Activated T-cell treated with anti-CD3 and anti-CD28 coated beads, Interleukin-2, amount 50 U/mL, for 1 hour (primary cell): ENCODE results near the gene CNPY1.

Source experiments
- DNase-seq: peaks from one replicate; pipeline ENCODE4 v3.0.0-alpha.2; 2020

The CNPY1 gene

DNA sequence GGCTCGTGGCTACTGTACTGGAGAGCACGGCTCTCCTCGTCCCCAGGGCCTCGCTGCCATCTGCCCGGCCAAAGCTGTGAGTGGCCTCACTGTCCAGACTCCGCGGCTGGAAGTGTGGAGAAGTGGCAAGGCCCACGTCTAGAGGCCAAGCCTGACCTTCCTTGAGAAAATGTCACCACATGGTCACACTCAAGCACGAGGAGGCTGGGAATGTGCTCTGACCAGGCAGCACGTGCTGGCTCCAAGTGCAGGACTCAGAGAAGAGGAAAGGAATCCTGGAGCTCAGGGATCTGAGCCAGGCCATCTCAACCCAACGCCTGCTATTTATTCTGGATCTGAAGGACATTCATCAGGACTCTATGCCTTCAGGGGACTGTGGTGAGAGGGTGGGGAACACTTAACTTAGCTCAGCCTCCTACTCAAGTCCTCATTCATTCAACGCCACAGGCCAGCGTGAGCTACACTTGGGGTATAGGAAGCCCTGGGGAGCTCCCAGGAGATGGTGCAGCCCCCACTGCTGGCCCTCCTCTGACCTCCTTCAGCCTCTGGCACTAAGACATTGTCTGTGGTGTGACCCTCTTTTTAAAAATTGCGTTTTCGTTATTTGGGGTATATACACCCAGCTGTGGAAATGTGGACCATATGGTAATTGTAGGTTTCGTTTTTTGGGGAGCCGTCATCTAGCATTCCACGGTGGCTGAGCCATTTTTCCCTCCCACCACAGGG is 59.4 kb downstream of the CNPY1 start:
- no peak for DNase-seq

DNA sequence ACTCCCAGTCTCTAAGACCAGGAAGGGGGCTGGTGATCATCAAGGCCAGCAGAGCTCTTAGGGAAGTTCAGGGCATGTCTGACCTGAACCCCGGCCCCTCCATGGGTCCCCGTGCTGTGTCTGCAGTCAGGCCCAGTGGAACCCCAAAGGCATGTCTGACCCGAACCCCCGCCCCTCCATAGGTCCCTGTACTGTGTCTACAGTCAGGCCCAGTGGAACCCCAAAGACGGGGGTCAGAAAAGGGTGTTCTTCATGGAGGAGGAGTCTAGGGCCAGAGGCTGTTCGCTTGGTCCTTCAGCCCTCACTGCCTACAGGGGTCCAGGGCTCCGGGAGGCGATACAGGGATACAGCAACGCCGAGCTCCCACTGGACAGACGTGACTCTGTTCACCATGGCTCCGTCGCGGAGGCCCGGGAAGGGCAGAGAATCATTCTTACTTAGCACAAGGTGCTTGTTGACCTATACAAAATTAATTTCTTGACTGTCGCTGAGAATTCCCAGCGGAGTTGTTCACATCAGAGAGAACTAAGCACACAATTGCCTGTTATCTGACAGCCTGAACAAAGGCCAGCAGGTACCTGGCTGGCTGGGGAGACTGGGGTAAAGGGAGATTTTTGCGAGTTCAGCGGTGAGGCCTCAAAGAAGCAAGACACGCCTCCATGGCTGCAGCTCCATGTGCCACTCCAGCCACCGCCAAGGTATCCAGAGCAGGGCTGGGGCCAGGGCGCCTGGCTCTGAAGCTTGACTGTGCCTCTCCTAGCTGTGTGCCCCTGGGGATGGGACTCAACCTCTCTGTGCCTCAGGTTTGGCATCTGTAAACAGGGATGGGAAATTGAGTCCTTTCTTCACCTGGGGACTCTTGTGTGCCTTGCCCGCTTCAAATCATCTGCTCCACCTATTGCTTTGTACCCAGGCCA is 61.6 kb downstream of the CNPY1 start:
- no peak for DNase-seq

DNA sequence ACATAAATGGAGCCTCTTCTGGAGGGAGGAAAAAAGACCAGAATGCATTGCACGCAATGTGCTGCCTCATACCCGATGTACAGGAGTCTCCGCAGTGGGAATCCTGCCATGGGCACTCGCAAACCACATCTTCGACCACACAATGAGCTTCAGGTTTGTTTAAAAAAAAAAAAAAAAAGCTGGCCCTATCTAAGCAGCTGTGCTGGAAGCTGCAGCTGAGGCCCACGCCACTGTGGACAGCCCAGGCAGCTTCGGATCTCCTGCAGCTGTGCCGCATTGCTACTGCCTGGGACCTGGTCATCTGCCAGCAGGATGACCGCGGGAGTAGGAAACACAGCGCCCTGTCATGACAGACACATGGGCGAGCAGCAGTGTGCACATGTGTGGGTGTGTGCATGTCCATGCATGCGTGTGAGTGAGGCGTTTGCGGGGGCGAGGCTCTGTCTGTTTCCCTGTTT is 62.5 kb downstream of the CNPY1 start:
- DNase-seq: no peak

DNA sequence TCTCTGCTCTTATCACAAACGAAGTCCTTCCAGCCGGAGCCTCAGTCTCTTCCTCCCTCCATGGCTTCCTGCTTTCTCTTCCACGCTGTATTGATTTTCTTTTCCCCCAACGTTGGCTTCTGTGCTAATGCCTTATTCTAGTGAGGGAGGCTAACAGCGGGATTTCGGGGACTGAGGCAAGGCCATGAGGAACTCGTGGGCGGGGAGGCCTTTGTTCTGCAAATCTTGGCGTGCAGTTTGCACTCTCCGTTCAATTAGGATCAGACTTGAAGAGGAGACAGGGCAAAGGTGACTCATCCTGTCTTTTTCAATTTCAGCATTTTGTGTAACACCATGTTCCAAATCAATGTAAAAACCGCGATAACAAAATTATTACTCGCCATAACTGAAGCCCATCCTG is 63.1 kb downstream of the CNPY1 start:
- no peak for DNase-seq

DNA sequence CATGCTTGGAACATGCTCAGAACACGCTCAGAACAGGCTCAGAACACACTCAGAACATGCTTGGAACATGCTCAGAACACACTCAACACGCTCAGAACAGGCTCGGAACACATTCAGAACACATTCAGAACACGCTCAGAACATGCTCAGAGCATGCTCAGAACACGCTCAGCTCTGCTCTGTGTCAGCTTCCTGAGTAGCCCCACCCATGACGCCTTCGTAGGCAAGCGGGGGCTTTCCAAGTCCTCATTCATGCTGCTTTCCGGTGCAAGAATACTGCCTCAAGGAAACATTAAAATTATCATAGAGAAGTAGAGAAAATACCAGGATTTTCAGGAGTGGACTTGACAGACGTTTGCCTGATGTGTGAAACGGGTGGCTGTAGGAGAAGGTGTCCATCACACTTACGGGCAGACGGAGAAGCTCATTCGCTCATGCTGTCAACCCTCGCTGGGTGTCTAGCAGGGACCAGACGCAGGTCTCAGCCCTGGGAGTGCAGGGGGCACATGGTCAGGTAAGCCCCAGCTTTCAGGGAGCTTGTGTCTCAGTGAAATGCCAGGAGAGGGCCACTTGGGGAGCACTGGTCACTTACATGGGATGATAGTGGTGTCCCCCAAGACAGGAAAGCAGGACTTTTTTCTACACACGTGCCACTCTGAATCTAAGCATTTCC is 63.7 kb downstream of the CNPY1 start:
- DNase-seq: no peak

DNA sequence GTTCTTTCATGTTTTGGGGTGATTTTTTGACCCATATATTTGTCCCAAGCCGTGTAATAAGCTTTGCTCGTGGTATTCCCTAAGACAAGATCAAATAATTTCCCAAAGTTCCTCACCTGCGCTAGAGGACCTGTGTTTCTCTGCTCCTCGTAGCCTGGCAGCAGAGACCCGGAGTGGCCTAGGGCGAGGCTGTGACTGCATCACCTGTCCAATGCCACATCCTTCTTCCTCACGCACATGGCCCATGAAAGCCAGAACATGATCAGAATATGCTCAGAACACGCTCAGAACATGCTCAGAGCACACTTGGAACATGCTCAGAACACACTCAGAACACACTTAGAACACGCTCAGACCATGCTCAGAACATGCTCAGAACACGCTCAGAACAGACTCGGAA is 64.6 kb downstream of the CNPY1 start:
- no peak for DNase-seq

DNA sequence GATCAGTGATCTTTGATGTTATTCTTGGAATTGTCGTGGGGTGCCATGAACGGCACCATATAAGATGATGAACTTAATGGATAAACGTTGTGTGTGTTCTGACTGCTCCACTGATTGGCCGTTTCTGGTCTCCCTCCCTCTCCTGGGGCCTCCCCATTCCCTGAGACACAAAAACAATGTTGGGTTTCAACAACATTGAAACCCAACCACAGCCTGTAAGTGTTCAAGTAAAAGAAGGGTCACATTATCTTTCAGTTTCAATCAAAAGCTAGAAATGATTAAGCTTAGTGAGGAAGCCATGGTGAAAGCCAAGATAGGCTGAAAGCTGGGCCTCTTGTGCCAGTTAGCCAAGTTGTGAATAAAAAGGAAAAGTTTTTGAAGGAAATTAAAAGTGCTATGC is 68.9 kb downstream of the CNPY1 start:
- no peak for DNase-seq

- no peak for DNase-seq
Measured at GRCh38 chr7:155471718-155472117, 74.6 kb downstream of the CNPY1 start.

DNA sequence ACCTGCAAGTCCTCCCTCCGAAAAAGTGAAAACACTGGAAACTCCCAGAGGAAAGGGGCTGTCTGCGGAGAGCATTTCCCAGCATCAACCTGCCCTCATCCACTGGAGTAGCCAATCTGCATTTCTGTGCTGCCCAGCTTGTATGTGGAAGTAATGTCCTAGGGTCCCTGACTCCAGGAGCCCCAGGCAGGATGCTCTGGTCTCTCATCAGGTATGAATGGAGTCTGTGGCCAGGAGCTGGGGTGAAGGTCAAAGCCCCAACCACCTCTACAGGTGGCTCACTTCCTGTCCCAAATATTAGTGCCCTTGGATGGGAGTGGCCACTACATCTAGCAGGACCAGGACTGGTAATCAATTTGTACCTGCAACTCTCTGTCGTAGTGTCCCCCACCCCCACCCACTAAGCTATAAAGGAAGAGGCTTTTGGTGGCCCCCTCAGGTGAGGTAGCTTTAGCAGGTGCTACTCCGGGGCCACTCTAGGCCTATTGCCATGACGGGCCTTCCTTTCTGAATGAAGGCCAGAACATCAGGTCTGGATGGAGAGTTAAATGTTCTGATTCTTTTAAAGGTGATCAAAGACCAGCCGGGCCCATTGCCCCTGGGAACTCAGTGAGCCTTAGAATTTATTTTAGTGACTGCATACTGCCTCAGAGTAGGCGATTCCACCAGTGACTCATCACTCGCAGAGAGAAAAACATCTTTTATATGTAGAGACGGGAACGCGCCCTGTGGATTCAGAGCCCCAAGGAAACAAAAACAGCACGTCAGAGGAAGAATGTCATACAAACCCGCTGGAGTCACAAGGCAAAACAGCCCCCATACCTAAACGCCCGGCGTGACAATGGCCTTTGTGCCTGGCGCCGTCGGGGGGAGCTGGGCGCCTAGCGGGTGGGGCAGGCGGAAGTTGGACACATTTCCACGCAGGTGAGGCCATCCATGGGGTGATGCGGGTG is 75.4 kb downstream of the CNPY1 start:
- DNase-seq: no peak

GRCh38 chr7:155470186-155470487 is 76.2 kb downstream of the CNPY1 start:
- DNase-seq: no peak

DNA sequence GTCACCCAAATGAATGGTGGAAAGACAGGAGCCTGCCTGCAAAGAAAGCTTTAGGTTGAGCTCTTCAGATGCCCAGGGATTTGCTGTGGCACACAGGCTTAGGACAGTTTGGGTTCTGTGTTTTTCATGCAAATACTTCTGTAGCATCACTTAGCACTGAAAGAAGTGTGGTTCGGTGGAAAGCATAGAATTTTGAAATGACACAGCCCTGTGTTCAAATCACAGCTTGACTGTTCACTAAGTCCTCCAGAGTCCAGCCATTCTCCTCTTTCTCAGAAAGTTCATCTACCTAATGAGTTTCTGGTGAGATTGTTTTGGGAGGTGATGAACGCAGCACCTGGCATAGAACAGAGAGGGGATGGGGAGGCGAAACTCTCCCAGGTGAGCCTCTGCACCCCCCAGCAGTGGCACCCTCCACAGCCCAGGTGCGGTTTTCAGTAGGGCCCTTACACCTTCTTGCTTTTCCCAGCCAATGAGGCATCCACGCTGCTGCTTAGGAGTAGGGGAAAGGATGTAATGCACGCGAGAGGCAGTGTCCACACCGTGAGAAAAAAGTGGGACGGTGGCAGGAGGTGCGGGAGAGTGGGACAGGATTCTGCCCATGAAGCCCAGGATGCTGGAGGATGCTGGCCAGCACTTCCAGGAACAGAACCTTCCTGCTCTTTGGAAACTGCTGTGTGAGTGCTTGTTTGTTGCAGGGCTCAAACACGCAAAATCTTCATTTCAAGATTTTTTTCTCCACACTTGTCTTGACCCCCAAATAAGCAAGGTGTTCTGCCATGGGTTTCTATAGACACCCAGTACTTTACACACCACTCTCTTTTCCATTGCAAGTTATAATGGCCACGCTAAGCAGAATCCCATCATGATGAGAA is 76.8 kb downstream of the CNPY1 start:
- DNase-seq: no peak

- DNase-seq: no peak
Measured at GRCh38 chr7:155468785-155469148, 77.6 kb downstream of the CNPY1 start.

GRCh38 chr7:155467846-155468784 is 78.2 kb downstream of the CNPY1 start:
- DNase-seq: no peak

DNA sequence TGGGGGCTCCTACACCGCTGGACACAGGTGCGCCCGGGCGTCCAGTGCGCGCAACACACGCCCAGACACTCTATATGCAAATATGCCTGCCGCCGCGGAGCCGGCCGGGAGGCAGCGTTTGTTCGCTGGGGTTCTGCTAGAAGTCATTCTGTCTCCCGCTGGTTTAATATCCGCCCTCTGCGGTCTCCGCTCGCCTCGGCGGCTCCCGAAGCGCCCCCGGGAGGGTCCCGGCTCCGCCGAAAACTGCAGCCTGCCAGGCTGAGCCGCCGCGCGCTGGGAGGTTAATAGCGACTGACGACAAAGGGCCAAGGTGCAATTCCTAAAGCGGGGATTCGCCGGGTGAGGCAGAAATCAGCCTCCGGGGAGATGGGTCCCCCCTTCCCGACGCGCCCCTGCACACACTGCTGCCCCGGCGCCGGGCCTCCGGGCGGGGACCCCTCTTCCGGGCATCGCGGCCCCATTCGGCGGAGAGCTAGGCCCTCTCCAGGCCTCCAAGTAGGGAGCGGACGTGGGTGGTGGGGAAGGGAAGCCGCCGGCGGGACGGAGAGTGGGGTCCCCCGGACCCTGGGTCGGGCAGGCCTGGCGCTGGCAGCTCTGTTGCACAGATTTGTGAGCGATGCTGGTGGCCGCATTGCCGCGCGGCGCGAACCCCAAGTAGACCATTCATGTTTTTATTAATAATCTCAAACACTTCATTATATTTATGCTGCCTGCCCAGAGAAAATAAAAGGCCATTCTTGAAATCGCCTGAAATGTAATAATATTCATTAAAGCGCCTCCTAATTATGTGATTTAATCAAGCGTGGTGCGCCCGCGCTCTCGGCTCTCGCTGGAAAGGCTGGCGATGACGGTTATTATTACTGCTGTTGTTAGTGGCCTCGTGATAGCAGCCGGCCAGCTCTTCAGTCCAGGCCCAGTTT is 79.3 kb downstream of the CNPY1 start:
- DNase-seq: no peak

GRCh38 chr7:155466142-155466813 is 80.1 kb downstream of the CNPY1 start:
- no peak for DNase-seq

GRCh38 chr7:155465761-155466141 is 80.6 kb downstream of the CNPY1 start:
- no peak for DNase-seq

GRCh38 chr7:155464948-155465739 is 81.2 kb downstream of the CNPY1 start:
- DNase-seq: no peak

DNA sequence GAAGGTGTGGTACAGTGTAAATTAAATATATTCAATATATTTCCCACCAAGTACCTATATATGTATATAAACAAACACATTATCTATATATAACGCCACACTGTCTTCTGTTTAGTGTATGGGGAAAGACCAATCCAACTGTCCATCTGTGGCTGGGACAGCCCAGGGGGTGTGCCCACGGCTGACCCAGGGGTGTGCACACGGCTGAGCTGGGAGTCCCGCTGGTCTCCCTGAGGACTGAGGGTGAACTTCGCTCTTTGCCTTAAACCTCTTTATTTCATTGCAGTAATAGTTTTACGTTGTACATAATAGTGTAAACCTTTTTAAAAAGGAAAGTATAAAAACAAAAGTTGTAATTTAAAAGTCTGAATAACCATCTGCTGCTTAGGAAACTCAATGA is 82.2 kb downstream of the CNPY1 start:
- no peak for DNase-seq
